Stimulated activated CD4-positive, alpha-beta T cell treated with anti-CD3 and anti-CD28 coated beads, Interleukin-1b, Interleukin-23, amount 100 ng/mL, for 4 hours (primary cell): Measurements from ENCODE around the gene PRRG4.
"Not testable (repeated sequence)": the region's sequence is repeated elsewhere in the genome, so short reads cannot be mapped to it uniquely, and the experiment has no call there.

ENCODE experiments used
- DNase-seq, 2 donors: peaks; one replicate each; pipeline ENCODE4 v3.0.0-alpha.2; 2020; ENCODE audit warnings: low read depth in 2 of 2

PRRG4 gene

GRCh38 chr11:32885556-32885955, 55.8 kb downstream of the PRRG4 start:
- DNase-seq = no peak

GRCh38 chr11:32886180-32886579, 56.5 kb downstream of the PRRG4 start:
- no peak for DNase-seq

GRCh38 chr11:32887707-32888383, 58.1 kb downstream of the PRRG4 start:
- not testable (repeated sequence) for DNase-seq

- DNase-seq = not testable (repeated sequence)
Measured at GRCh38 chr11:32888384-32888710, 58.6 kb downstream of the PRRG4 start.

GRCh38 chr11:32888805-32889204, 59.1 kb downstream of the PRRG4 start:
- DNase-seq = no peak

- no peak for DNase-seq
Measured at GRCh38 chr11:32890843-32891656, 61.3 kb downstream of the PRRG4 start.

- peak in 1 of 2 donors; percentile 16 for DNase-seq
Measured at GRCh38 chr11:32891657-32892354, 62.1 kb downstream of the PRRG4 start.

GRCh38 chr11:32892355-32893092, 62.8 kb downstream of the PRRG4 start, which contains the start of gene QSER1:
QSER1 (plus strand) TSS chr11:32892811; CDS start chr11:32893126, 315 bp downstream.
- peak; percentile 58 to 71 for DNase-seq

- no peak for DNase-seq
Measured at GRCh38 chr11:32893093-32893342, 63.3 kb downstream of the PRRG4 start.

- DNase-seq = peak; percentile 2 to 49
Measured at GRCh38 chr11:32893343-32894148, 63.8 kb downstream of the PRRG4 start.

- DNase-seq = peak in 1 of 2 donors; percentile 3
Measured at GRCh38 chr11:32894149-32894827, 64.6 kb downstream of the PRRG4 start.

GRCh38 chr11:32894921-32895320, 65.2 kb downstream of the PRRG4 start:
- DNase-seq = no peak

GRCh38 chr11:32895471-32895870, 65.7 kb downstream of the PRRG4 start:
- no peak for DNase-seq

- no peak for DNase-seq
Measured at GRCh38 chr11:32897103-32897502, 67.4 kb downstream of the PRRG4 start.

GRCh38 chr11:32899438-32899837, 69.7 kb downstream of the PRRG4 start:
- DNase-seq = no peak

- no peak for DNase-seq
Measured at GRCh38 chr11:32902089-32902665, 72.5 kb downstream of the PRRG4 start.

GRCh38 chr11:32905028-32905667, 75.4 kb downstream of the PRRG4 start:
- no peak for DNase-seq
